Right lobe of liver (tissue), 6 donors: ENCODE results near the gene SAMD11. TPM values are rescaled to one million over a fixed set of nuclear protein-coding genes. Genes with fewer than 3 reads are reported as not detected.

Experiments
- ATAC-seq, 4 donors: fragments of 200-7000 bp; cut with Tn5 transposase; one replicate each; pipeline ENCODE4 v1.9.1; 2020; ENCODE audit warnings: mild to moderate bottlenecking in 4 of 4, moderate library complexity in 4 of 4
- DNase-seq, 3 donors: peaks; one replicate each; pipeline ENCODE4 v3.0.0-alpha.2; 2020
- H3K27ac ChIP-seq, 3 donors: fragments of 200-600 bp; one replicate each; pipeline ENCODE4 v1.8.0; 2022
- H3K27me3 ChIP-seq, 2 donors: fragments of 200-600 bp; one replicate each; pipeline ENCODE4 v1.8.0; 2022
- H3K36me3 ChIP-seq, 4 donors: fragments of 200-600 bp; sonication (generic) in 1 of 4; one replicate each; pipeline versions ENCODE4 v1.5.1 to v1.8.0; 2017 to 2022; ENCODE audit warnings: control low read depth in 1 of 4
- H3K4me1 ChIP-seq, 4 donors: fragments of 200-600 bp; sonication (generic) in 1 of 4; one replicate each; pipeline versions ENCODE4 v1.5.1 to v1.8.0; 2017 to 2022; ENCODE audit warnings: control low read depth in 1 of 4
- H3K4me3 ChIP-seq, 3 donors: fragments of 200-600 bp; one replicate each; pipeline ENCODE4 v1.8.0; 2022
- H3K9me3 ChIP-seq, 4 donors: fragments of 200-600 bp; sonication (generic) in 1 of 4; one replicate each; pipeline versions ENCODE4 v1.5.1 to v1.8.0; 2017 to 2022; ENCODE audit warnings: control low read depth in 1 of 4
- POLR2A ChIP-seq: fragments of 450-650 bp; IDR thresholded peaks from one replicate; pipeline ENCODE4 v1.6.1; 2017; ENCODE audit warnings: antibody characterized with exemption, mild to moderate bottlenecking
- WGBS: methylation state at CpG from one replicate; pipeline ENCODE4 v1.1.6; 2018; ENCODE audit warnings: low coverage, low lambda C conversion rate; ENCODE audit not compliant: insufficient coverage; ENCODE audit errors: missing lambda C conversion rate; 5-methylcytosine and 5-hydroxymethylcytosine counted together
- intact Hi-C, 2 donors: fragments of 100-400 bp; cut with DNase I; formaldehyde crosslinking; loops; one replicate each; pipeline versions ENCODE4 v1.11.2 to v1.14.1; 2022
- total RNA-seq, 6 experiments: library from RNA; depleted of rRNA in 2 of 6; stranded (reverse); fragments of >200 nt in 2 of 6; fragmentation: NEBNext Ultra II Directional in 3 of 6; extraction: Animal tissue kit (Norgen Biotek cat#: 25700) in 3 of 6; gene quantifications; one replicate each; pipeline versions ENCODE4 v1.1.0 to v1.2.4, GENCODE V29; 2016 to 2023
- TF ChIP-seq, protein P1 (sequence below), 4 donors: fragments of 200-600 bp in 3 of 4; fragments of 450-650 bp in 1 of 4; IDR thresholded peaks; one replicate each; pipeline versions ENCODE4 v1.5.1 to v1.8.0; 2016 to 2022; ENCODE audit warnings: antibody characterized with exemption in 4 of 4, mild to moderate bottlenecking in 2 of 4
- donor health status: DM: no; HTN: yes; CAD: no.
- donor health status: DM: no; HTN: no; CAD: no.
- donor health status: DM: no; HTN: no; CAD: no.
- donor health status: DM: no; HTN: yes; CAD: no.
- donor health status: DM: no; HTN: yes; CAD: no.

Gene SAMD11
- total RNA-seq, 6 experiments from 2014 or later, result 2.1 to 4.3 (median 3.7) TPM

DNA sequence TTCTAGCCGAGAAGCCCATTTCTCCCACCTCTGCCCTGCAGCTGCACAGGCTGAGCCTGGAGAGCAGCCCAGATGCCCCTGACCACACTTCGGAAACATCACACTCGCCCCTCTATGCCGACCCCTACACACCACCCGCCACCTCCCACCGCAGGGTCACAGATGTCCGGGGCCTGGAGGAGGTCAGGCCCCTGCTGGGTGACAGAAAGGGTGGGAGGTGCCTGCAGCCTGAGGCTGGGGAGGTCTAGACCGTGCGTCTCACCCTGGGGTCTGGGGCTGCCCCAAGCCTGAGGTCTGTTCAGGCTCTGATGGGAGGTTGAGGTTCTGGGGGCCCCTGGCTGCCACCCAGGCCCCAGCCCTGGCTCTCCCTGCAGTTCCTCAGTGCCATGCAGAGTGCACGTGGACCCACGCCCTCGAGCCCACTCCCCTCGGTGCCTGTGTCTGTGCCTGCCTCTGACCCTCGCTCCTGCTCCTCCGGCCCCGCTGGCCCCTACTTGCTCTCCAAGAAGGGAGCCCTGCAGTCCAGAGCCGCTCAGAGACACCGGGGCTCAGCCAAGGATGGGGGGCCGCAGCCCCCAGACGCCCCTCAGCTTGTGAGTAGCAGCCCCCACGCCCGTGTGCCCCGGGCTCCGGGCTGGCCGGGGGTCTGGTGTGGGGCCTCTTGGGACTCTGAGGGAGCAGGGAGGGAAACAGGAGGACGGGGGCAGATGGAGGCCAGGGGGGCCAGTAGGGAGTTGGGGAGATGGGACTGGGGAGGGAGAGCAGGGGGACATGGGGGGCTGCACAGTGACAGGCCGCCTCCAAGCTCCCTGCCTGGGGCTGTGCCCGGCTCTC is 50.0 kb downstream of the SAMD11 start:
- Histone ChIP-seq H3K27ac (no peak overlapping the region), H3K4me3 (no peak overlapping the region), H3K27me3 (peaks cover 0 to 12% of the 10 kb centered on the region in 2 donors), H3K36me3 (no peaks in the 10 kb centered on the region), H3K9me3 (no peaks in the 10 kb centered on the region), H3K4me1 (peaks cover 0 to 6% (median 0%) of the 10 kb centered on the region in 4 donors)
- DNase-seq (peak in 2 of 3 donors; percentile 16 to 39), ATAC-seq (no peak)
- no peak for TF ChIP-seq POLR2A
- TF ChIP-seq, protein P1, sequence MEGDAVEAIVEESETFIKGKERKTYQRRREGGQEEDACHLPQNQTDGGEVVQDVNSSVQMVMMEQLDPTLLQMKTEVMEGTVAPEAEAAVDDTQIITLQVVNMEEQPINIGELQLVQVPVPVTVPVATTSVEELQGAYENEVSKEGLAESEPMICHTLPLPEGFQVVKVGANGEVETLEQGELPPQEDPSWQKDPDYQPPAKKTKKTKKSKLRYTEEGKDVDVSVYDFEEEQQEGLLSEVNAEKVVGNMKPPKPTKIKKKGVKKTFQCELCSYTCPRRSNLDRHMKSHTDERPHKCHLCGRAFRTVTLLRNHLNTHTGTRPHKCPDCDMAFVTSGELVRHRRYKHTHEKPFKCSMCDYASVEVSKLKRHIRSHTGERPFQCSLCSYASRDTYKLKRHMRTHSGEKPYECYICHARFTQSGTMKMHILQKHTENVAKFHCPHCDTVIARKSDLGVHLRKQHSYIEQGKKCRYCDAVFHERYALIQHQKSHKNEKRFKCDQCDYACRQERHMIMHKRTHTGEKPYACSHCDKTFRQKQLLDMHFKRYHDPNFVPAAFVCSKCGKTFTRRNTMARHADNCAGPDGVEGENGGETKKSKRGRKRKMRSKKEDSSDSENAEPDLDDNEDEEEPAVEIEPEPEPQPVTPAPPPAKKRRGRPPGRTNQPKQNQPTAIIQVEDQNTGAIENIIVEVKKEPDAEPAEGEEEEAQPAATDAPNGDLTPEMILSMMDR (IDR thresholded peaks at IDR 0.05), result no peak
- intact Hi-C loops, result no loop called here
- WGBS, result 66% methylated on average over 8 of the region's 28 CpGs

DNA sequence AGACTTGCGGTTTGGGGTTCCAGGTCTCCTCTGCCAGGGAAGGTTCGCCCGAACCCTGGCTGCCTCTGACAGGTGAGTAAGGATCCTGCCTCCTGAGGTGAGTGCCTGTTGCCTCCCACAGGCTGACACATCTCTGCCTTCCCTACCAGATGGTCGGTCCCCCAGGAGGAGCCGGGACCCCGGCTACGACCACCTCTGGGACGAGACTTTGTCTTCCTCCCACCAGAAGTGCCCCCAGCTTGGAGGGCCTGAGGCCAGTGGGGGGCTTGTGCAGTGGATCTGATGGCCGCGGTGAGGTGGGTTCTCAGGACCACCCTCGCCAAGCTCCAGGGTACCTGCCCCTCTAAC is 50.5 kb downstream of the SAMD11 start:
- intact Hi-C loops, result no loop called here
- ATAC-seq, result no peak
- DNase-seq, result peak in 1 of 3 donors; percentile 39

DNA sequence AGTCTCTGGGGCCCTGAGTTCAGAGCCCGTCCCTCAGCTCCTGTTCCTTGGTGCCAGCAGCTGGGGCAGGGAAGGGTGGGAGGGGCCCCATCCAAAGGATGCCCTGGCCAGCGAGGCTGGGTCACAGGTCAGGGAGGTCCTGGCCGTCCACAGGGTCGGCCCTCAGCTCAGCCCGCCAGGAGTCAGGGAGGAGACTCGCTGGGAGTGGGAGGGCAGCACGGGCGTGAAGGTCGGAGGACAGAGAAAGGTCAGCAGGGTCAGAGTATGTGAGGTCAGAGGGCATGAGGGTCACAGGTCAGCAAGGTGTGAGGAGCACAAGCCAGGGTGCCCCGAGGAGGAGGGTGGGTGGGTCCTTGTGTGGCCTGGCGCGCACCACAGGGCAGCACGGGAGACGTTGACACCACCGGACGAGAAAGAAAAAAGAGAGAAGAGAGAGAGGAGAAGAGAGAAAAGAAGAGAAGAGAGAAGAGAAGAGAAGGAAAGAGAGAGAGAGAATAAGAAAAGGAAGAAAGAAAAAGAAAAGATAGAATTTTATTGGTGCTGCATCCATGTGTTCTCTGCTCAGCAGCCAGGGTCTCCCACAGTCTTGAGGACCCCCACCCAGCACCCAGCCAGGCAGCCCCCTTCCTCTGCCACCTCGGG is 51.1 kb downstream of the SAMD11 start:
- no peak overlapping the region for H3K27ac ChIP-seq
- no peaks in the 10 kb centered on the region for H3K9me3 ChIP-seq
- no peak for TF ChIP-seq POLR2A
- TF ChIP-seq, protein P1 (IDR thresholded peaks at IDR 0.05), result no peak
- 47% methylated on average over 13 of the region's 17 CpGs for WGBS
- H3K4me3 ChIP-seq, result no peak overlapping the region
- H3K27me3 ChIP-seq, result peaks cover 0 to 12% of the 10 kb centered on the region in 2 donors
- ATAC-seq, result no peak
- intact Hi-C loops, result no loop called here
- no peaks in the 10 kb centered on the region for H3K36me3 ChIP-seq
- DNase-seq, result no peak
- H3K4me1 ChIP-seq, result peaks cover 0 to 6% (median 0%) of the 10 kb centered on the region in 4 donors

More for the DNA sequence above, 50.5 kb downstream of the SAMD11 start:
- no CpG with 5 or more reads among the region's 11 CpGs for WGBS
- Histone ChIP-seq H3K9me3 (no peaks in the 10 kb centered on the region), H3K27me3 (peaks cover 0 to 12% of the 10 kb centered on the region in 2 donors), H3K27ac (no peak overlapping the region), H3K4me3 (no peak overlapping the region), H3K4me1 (peaks cover 0 to 6% (median 0%) of the 10 kb centered on the region in 4 donors), H3K36me3 (no peaks in the 10 kb centered on the region)
- TF ChIP-seq, protein P1 (IDR thresholded peaks at IDR 0.05), result no peak
- no peak for TF ChIP-seq POLR2A

DNA sequence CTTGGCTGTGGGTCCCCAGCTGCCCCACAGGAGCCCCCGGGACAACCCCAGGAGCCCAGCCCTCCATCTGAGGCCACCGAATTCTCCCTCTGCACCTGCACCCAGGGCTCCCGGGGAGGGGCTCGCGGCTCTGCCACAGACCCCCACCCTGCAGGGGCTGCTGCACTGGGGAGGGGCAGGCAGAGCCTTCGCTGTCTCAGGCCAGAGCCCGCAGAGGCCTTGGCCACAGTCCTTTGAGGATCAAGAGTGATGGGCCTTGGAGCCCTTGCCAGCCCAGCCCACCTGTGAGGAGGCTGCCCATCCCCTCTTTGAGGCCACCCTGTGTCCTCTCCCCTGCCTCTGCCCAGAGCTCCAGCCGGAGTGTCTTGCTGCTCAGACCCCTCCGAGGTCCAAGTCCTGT is 51.6 kb downstream of the SAMD11 start:
- H3K27me3 ChIP-seq, result peaks cover 0 to 10% of the 10 kb centered on the region in 2 donors
- TF ChIP-seq POLR2A, result no peak
- TF ChIP-seq, protein P1 (IDR thresholded peaks at IDR 0.05), result no peak
- ATAC-seq, result no peak
- 72% methylated on average over 4 of the region's 9 CpGs for WGBS
- peaks cover 0 to 6% (median 0%) of the 10 kb centered on the region in 4 donors for H3K4me1 ChIP-seq
- intact Hi-C loops, result no loop called here
- no peaks in the 10 kb centered on the region for H3K9me3 ChIP-seq
- H3K27ac ChIP-seq, result no peak overlapping the region
- no peak overlapping the region for H3K4me3 ChIP-seq
- peak in 2 of 3 donors; percentile 16 to 49 for DNase-seq
- H3K36me3 ChIP-seq, result no peaks in the 10 kb centered on the region
